T-helper 22 cell (primary cell): ENCODE measurements around the gene UBAC2.

Experiments used
- DNase-seq: peaks from one replicate; pipeline ENCODE4 v3.0.0-alpha.2; 2020; ENCODE audit warnings: low read depth

The UBAC2 gene, protein sequence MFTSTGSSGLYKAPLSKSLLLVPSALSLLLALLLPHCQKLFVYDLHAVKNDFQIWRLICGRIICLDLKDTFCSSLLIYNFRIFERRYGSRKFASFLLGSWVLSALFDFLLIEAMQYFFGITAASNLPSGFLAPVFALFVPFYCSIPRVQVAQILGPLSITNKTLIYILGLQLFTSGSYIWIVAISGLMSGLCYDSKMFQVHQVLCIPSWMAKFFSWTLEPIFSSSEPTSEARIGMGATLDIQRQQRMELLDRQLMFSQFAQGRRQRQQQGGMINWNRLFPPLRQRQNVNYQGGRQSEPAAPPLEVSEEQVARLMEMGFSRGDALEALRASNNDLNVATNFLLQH

DNA sequence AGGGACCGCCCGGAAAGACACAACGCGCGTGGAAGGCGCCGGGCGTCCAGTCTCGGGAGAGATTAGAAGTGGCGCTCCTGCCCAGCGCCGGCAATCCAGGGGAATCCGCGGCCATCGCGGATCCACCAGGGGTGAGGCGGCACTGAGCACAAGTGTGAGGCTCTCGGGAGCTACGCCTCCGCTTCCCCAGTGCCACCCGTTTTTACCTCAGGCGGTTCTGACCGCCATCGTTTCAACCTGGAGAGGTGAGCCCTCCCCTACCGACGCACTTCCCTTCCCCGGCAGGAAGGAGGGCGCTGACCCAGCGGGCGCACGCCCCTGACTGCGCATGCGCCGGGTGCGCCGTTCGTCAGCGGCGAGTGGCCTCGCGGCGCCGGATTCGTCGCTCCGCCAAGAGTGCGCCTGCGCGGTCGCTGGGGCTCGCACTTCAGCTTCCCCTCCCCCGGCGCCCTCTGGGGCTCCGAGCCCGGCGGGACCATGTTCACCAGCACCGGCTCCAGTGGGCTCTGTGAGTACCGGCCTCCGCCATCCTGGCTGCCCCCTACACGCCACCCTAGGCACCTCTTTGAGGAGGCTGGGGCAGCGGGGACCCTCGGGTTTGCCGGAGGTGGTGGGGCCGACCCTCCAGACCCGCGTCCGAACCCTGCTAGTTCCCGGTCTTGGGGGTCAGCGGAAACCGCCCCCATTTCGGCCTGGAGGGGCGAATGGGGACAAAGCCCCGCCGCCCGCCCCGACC is at the start of gene UBAC2:
UBAC2 (plus strand) TSS at position 423 of the 736 bp plus-strand sequence; CDS start at position 478, 55 bp downstream.
- peak; percentile 93 for DNase-seq

DNA sequence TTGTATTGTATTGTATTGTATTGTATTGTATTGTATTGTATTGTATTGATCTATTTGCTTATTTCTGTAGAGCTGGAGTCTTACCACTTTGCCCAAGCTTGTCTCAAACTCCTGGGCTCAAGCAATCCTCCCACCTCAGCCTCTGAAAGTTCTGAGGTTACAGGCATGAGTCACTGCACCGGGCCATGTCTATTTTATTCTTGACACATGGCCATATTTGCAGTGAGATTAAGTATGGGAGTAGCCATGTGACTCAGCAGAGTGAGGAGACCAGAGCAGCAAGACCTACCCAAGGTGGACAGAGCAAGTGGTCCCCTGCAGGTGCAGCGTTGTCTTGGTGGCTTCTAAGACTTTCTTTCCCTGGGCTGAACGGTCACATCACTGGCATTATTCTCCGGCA is 49.1 kb upstream of the UBAC2 start:
- DNase-seq = no peak

- DNase-seq = no peak
Observed at GRCh38 chr13:99153219-99153618, 47.4 kb upstream of the UBAC2 start.

GRCh38 chr13:99154064-99154463 is 46.6 kb upstream of the UBAC2 start:
- DNase-seq = no peak

DNA sequence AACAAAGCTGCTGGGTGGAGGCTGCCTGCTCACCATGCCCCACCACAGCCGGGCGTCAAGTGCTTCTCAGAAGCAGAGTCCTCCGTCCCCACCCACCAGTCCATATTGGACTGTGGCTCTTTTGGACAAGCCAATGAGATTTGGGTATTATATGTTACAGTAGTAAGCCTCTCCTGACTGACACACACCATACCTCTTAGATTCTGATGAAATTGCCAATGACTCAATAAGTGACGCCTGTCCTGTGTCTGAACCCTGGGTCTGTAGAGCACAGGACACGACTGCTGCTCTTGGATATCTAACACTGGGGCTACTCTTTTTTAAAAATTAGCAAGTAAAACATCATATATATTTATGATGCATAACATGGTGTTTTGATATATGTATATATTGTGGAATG is 44.8 kb upstream of the UBAC2 start:
- no peak for DNase-seq

DNA sequence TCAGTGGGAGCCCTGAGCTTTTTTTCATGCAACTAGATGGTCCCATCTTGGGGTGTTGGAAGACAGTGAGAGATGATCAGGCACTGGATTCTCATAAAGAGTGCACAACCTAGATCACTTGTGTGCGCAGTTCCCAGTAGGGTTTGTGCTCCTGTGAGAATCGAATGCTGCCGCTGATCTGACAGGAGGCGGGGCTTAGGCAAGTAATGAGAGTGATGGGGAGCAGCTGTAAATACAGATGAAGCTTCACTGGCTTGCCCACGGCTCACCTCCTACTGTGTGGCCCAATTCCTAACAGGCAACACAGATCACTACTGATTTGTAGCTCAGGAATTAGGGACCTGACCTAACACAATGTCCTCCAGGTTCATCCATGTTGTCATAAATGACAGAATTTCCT is 43.6 kb upstream of the UBAC2 start:
- DNase-seq = no peak

GRCh38 chr13:99158846-99159245 is 41.8 kb upstream of the UBAC2 start:
- no peak for DNase-seq

DNA sequence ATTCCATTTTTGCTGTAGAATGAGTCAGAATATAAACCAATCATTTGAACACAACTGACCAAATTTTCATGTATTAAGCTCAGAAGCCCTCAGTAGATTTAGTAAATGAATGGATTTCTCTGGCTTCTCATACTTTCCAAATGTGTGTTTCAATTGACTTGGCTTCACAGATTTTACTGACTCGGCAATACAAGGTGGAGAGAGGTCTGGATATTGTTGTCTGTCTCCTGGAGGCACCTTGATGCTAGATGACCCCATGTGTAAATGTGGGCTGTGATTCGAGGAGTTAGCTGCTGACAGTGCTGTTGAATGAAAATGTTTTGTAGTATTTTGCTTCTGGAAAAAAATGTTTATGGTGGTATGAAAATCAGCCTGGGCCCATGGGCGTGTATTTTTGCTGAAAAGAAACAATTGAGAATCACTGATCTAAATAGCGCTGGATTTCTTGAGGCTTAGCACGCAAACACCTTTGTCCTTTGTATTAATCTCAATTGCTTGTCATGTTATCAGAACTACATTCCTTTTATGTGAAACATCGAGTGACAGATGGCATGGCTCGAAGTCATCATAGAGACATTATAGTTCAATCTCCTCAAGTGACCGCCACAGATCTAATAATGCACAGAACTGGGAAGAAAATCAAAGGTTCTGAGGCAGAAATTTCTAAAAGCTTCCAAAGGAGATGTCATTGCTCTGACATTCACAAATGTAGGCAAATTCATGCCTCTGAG is 41.2 kb upstream of the UBAC2 start:
- DNase-seq = no peak

DNA sequence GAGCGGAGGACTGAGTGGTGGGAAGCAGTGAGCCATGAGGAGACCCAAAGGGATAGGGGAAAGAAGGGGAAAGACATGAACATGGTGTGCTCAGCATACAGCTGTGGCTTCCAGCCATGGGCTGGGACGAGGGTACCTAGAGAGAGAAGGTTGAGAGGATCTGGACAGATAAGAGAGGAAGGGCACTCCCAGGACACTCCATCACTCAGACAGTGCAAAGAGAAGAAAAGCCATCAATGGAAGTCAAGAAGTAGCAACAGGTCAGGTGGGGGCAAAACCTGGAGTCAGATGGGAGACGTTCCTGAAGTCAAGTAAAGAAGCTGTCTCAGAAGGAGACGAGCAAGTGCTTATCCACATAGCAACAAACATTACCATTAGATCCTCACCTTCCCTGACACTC is 40.2 kb upstream of the UBAC2 start:
- DNase-seq = no peak

- no peak for DNase-seq
Observed at GRCh38 chr13:99161512-99161911, 39.1 kb upstream of the UBAC2 start.

- no peak for DNase-seq
Observed at GRCh38 chr13:99162567-99163361, 37.9 kb upstream of the UBAC2 start.

GRCh38 chr13:99164226-99164625 is 36.4 kb upstream of the UBAC2 start:
- DNase-seq = no peak

DNA sequence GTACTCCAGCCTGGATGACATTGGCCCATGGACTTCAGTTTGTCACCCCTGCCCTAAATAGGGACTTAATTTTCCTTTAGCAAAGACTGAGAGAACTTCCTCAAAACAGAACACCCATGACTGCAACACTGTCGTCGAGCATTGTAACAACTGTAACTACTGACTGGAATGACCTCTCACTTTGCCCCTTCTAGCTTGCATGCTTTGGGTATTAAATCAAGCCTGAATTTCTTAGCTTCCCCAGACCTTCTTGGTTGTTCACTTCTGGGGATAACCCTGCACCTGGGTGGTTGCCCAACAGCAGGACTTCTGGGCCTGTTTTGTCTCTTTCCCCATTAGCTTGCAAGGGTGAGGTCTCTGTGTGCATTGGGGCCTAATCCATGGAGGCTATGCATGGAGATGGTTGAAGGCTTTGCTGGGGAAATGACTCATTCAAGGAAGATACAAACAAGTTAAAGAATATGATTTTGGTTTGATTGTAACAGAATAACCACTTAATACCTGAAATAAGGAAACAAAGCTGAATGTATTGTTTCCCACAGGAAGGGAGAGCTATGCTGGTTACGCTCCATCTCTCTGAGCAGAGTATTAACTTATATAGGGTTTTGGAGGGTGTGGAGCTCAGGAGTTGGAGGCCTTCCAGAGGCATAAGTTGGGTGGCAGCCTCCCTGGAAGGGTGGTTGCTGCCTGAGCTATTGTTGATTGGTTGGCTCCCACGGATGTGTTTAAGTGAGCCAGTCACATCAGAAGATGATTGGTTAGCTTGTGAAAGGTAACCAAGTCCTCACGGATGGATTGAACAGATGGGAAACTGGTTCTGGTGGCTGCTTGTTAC is 34.7 kb upstream of the UBAC2 start:
- DNase-seq = no peak

GRCh38 chr13:99172951-99173350 is 27.7 kb upstream of the UBAC2 start:
- no peak for DNase-seq

- DNase-seq = no peak
Observed at GRCh38 chr13:99173606-99174005, 27.0 kb upstream of the UBAC2 start.

DNA sequence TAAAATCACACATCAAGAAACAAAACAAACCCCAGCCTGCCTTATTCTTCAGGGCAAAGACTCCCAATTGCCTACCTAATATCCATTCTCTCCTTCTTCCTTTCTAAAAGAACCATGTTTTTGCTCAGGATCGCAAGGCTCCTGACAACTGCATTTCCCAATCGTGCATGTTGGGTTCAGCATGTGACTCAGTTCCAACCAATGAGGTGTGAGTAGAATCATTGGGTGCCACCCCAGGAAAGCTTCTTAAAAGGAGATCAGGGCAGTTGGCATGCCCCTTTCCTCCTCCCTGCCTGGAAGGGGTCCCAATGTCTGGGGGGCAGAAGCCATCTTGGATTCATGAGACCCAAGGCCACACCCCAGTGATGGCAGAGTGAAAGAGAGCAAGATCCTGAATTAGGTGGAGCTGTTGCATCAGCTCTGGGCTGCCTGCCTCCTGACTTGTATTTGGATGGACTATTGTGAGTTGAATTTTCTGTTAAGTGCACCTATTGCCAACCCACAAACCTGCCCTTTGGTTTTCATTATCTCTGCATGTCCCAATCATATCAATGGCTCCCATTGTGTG is 26.0 kb upstream of the UBAC2 start:
- DNase-seq = no peak

GRCh38 chr13:99176309-99177276 is 24.1 kb upstream of the UBAC2 start:
- DNase-seq = peak; percentile 40

DNA sequence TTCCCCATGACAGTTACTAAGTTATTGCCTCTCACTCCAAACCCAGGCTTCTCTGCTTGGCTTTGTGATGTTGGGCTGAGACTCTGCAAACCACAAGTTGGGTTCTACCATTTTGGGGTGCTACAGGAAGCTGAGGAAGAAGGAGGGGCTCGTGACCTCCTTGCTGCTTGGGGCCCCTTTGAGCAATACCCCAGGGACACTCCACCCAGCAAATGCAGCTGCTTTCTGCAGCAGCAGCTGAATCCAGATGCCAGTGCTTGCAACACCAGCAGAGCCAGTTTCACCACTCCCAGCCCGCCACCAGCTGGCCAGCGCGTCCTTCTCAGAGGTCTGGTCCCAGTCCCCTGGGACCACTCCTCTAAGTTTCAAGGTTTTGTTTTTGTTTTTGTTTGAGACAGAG is 22.0 kb upstream of the UBAC2 start:
- DNase-seq = no peak

DNA sequence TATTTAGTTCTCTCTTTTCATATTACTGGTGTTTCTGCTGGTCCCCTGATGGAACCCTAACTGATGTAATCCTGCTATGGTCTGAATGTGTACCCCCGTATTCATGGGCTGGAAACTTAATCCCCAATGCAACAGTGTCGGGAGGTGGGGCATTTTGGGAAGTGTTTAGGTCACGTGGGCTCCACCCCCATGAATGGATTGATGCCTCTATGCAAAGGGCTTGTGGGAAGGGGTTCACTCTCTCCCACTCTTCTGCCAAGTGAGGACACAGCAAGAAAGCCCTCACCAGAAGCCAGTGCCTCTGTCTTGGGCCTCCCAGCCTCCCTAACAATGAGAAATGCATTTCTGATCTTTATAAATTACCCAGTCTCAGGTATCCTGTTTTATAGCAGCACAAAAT is 21.2 kb upstream of the UBAC2 start:
- DNase-seq = no peak

- DNase-seq = no peak
Observed at GRCh38 chr13:99182439-99182838, 18.2 kb upstream of the UBAC2 start.
